GM19351 (cell line): Measurements from ENCODE around the gene FRMD4A.

ENCODE experiments used
- ATAC-seq: cut with Tn5 transposase; IDR thresholded peaks from one replicate; pipeline ENCODE4 v1.9.1; 2021; ENCODE audit warnings: mild to moderate bottlenecking, moderate library complexity; ENCODE audit not compliant: unreplicated experiment

The FRMD4A gene

GRCh38 chr10:14024329-14025202, 306.2 kb downstream of the FRMD4A start:
- ATAC-seq: peak; percentile 54

- ATAC-seq: no peak
Observed at GRCh38 chr10:14023673-14024328, 306.9 kb downstream of the FRMD4A start.

DNA sequence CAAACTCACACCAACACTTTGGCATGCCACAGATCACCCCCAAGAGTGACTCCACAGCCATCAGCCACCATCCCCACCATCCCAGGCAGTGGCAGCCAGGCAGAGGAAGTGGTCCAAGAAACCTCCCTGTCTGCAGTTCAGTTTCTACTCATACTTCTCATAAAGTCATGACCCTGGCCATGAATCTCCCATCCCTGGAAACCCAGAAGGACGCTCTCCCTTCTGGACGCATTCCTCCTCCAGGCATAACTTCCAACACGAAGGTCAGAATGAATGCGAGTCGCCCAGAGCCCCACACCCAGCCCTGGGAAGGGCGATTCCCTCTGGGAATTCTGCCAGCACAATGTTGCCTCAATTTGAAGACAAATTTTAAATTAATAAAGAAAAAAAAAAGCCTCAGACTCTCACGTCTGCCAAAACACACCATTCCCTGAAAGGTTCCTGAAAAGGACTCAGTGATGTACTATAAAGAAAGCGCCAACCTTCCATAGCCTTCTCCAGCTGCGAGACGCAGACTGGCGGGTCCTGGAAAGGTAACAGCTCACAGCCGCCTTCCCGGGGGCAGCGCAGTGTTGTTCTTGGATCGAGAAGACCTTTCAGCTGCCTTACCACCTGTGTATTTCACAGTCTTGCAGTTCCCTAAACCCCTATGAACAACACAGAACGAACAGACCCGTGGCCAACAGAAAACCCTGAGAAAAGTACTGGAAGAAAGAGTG, 307.6 kb downstream of the FRMD4A start:
- ATAC-seq: no peak

DNA sequence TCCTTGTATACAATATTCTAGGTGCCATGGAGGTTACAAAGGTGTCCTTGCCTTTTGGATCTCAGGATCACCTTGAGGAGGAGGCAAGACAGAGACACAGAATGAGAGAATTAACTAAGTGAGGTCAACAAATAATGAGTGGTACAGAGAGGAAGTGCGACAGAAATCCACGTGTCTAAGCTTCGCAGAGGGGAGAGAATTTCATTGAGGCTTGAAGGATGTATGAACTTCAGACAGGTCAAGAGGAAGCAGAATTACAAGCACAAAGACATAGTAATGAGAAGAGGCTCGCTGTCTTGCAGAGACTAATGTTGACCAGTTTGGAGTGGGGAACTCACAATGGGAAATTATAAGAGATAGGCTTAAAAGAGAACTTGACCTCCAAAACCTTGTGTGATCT, 308.7 kb downstream of the FRMD4A start:
- ATAC-seq: no peak

DNA sequence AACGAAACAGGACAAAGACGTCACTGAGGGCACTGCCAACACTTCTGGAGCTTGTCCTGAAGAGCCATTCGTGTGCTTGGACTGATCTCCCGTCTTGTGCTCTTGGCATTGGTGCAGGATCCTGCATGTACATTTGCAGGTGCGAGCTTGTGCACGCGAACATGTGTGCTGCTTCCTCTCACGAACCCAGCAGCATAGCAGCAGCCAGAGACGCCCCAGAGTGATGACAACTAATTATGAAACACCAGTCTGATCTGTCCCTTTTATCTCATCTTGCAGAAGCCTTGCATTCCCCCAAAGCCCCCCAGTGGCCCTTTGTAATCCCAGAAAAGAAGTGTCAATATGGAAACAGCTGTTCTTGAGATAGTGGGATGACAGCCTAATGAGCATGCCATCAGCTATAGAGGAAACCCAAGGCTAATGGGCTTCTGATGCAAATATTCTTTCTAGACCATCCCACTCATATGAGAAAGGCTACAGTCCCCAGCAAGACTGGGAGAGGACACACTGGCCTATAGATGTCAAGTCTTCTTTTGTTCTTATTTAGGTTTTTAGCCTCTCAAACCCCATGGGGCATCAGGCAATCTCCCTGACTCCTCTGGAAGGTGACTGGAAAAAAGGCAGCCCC, 310.6 kb downstream of the FRMD4A start:
- no peak for ATAC-seq

DNA sequence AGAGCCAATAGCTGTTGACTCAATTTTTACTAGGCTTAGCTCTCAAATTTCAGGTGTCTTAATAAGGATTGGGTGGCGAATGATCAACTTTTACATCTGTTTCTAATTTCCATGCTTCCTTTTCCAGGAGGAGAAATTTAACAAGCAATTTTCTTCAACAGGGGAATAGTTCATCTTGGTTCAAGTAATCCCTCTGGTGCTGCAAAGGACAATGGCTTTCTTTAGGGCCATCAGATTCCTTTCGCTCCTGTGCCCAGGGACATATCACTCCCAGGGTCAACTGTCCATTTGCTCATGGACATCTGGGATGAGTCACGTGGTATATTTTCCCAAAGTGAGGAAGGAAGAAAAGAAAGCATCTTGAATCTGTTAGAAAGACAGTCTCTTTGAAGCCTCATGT, 313.3 kb downstream of the FRMD4A start:
- ATAC-seq: no peak

GRCh38 chr10:14016931-14017333, 313.8 kb downstream of the FRMD4A start:
- ATAC-seq: no peak

DNA sequence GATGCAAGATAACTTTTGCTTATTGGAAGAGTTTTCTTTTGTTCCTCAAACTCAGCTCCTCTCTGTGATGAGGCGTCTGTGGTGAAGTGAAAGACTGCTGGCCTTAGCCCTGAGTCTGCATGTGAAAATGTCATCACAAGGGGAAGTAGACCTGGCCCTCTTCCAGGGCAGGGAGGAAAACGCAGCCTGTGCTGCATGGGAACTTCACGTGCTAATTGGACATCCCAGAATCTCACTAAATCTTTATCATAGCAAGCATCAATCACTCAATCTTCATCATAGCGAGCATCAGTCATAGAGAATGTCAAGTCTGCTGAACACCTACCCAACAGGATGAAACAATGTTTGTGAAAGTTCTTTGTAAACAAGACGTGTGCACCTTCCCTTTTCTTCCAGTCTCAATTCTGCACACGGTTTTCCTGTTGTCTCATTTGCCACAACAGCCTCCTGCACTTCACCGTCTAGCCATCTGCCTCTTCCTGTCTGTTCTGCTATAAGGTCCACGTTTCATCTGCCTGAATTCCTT, 314.6 kb downstream of the FRMD4A start:
- ATAC-seq: peak; percentile 73

- ATAC-seq: no peak
Observed at GRCh38 chr10:14014423-14014822, 316.3 kb downstream of the FRMD4A start.

GRCh38 chr10:14010769-14011574, 319.8 kb downstream of the FRMD4A start:
- no peak for ATAC-seq

DNA sequence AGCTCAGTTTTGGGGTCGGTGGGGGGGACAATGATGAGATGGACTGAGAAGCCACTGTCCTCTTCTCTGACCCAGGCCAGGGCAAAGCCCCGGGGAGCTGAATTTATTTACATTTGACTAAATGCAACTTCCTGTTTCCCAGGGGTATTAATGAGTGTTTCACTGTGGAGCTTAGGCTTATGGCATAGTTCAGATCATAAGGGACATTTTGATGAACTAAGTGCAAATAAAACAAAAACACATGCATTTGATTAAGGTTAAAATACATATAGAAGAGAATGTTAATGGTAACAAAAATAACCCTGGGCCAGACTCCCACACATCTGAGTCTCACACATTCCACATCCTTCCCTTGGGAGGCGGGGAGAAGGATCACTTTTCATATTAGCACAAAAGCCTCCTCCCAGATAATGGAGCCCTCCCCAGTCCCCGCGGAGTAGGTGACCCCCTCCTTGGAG, 320.6 kb downstream of the FRMD4A start:
- peak; percentile 29 for ATAC-seq

DNA sequence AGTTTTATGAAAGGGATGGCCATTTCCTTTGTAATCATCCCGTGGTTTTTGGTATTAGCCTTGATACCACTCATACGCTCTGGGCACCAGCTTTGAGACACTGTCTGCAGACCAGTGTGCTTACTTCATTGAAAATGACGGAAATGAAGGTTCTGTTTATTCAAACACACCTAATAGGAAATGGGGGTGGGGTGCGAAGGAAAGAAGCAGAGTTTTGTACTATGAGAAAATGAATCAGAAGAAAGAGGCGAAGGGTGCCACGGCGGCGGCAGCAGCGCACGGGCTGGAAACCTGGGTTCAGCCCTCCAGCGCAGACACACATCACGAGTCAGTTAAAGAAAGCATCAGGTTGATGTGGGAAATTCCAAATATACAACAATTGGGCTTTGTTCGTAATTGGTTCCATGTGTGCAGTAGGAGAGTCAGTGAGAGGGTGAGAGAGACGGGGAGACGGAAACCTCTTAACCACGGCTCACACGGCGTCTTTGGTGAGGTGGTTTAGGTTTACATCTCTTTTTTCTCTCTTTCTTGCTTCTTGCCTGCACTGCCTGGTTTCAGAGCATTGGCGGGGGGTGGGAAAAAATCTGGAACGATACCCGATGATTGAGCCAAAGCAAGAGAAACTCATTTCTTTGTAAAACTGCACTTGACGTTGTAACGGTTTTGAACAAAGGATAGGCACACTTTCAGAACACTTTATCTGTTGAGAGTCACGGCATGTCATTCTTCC, 321.2 kb downstream of the FRMD4A start:
- peak; percentile 70 for ATAC-seq

DNA sequence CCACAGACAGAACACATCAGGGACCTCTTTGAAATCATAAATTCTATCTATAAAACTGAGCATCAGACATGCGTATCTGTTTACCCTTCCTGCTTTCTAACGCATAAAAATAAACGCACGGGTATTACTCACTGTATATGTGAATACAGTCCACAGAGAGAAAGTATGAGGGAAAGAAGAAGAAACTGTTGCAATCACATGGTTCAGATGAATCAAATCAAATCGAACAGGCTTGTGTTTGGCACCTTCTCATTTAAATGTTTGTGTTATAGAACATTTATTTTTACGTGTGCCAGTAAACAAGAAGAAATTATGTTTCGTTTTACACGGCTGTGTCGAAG, 322.0 kb downstream of the FRMD4A start:
- ATAC-seq: no peak

- no peak for ATAC-seq
Observed at GRCh38 chr10:14004536-14004935, 326.2 kb downstream of the FRMD4A start.

- ATAC-seq: no peak
Observed at GRCh38 chr10:14003517-14004184, 327.1 kb downstream of the FRMD4A start.

DNA sequence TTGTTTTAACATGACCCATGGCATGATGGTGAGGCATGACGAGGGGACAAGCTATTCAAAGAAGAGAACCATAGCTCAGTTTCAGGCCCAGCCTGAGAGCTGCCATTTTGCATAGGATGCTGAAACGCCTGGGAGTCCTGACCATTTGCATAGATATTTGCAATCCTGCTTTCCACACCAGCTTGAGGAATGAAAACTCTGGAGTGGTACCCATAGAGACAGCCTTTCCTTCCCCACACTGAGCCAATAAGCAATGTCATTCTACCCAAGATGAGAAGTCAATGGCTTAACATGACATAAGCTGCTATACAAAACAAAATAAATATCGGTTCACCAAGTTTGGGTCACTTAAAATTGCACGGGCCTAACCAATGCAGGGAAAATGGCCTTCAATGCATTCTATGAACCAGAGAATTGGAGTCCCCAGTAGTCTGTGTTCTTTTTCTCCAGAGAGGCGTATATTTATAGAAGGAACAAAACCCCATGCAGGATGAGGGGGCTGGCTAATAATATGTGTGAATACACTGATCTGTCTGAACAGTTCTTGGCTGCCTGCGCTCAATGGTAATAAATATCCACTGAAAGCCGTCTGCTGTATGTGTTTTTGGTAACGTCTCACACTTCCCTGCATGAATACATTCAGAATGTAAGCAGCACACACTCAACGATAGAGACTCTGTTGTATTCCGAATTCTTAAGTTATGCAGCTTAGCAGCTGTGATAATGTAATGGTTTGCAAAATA, 329.3 kb downstream of the FRMD4A start:
- no peak for ATAC-seq

DNA sequence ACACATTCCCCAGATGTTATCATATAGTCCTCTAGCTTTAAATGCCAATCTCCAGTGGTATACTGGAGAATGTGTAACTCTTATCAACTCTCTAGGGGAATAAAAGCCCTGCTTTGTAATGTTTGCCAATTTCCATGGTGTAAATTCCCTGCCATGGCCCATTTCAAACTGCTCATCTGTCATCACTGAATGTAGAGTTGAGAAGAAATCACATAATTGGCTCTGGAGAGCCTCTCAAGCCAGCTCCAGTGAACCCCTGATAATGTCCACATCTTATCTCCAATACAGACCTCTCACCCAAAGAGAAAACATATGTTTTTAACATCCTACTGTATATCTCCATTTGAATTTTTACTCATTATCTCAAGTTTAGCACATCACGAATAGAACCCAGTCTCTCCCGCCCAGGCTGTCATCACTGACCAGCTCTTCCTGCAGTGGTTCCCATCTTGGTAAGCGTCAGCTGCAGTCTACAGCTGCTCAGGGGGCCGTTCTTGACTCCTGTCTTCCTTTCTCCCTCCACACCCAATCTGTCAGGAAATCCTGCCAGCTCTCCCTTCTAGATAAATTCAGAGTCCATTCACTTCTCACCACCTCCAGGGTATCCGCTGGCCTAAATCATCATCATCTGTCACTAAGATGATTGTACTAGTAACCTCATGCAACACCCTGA, 332.4 kb downstream of the FRMD4A start:
- no peak for ATAC-seq

- ATAC-seq: no peak
Observed at GRCh38 chr10:13997650-13998049, 333.1 kb downstream of the FRMD4A start.
